Uterus (tissue), 2 donors: ENCODE measurements around the gene OR8J1.

Experiments used
- POLR2A ChIP-seq, 2 donors: fragments of 450-650 bp; IDR thresholded peaks; one replicate each; pipeline ENCODE4 v1.6.1; 2016; ENCODE audit warnings: antibody characterized with exemption in 2 of 2, mild to moderate bottlenecking in 1 of 2, moderate library complexity in 1 of 2
- TF ChIP-seq, protein P1 (sequence below), 4 experiments: fragments of 200-600 bp in 2 of 4; fragments of 450-650 bp in 2 of 4; sonication (generic) in 2 of 4; IDR thresholded peaks; one replicate each; pipeline ENCODE4 v1.5.1; 2016 to 2019; ENCODE audit warnings: antibody characterized with exemption in 4 of 4, mild to moderate bottlenecking in 2 of 4, moderate library complexity in 1 of 4

GRCh38 chr11:56410801-56411200 is 56.7 kb downstream of the OR8J1 start:
- TF ChIP-seq, protein P1, sequence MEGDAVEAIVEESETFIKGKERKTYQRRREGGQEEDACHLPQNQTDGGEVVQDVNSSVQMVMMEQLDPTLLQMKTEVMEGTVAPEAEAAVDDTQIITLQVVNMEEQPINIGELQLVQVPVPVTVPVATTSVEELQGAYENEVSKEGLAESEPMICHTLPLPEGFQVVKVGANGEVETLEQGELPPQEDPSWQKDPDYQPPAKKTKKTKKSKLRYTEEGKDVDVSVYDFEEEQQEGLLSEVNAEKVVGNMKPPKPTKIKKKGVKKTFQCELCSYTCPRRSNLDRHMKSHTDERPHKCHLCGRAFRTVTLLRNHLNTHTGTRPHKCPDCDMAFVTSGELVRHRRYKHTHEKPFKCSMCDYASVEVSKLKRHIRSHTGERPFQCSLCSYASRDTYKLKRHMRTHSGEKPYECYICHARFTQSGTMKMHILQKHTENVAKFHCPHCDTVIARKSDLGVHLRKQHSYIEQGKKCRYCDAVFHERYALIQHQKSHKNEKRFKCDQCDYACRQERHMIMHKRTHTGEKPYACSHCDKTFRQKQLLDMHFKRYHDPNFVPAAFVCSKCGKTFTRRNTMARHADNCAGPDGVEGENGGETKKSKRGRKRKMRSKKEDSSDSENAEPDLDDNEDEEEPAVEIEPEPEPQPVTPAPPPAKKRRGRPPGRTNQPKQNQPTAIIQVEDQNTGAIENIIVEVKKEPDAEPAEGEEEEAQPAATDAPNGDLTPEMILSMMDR (IDR thresholded peaks at IDR 0.05) = no peak
- no peak for TF ChIP-seq POLR2A (IDR thresholded peaks at IDR 0.05)
